Measurements from ENCODE around the gene PLCL2. TPM values are rescaled to one million over a fixed set of nuclear protein-coding genes. Genes with fewer than 3 reads are reported as not detected.

PLCL2 gene
- polyA plus RNA-seq (2013, experiment 1 of 2; ENCODE audit: insufficient read length): 5.7 TPM
- 6.4 TPM for polyA plus RNA-seq (2013, experiment 2 of 2; ENCODE audit: insufficient read length)

DNA sequence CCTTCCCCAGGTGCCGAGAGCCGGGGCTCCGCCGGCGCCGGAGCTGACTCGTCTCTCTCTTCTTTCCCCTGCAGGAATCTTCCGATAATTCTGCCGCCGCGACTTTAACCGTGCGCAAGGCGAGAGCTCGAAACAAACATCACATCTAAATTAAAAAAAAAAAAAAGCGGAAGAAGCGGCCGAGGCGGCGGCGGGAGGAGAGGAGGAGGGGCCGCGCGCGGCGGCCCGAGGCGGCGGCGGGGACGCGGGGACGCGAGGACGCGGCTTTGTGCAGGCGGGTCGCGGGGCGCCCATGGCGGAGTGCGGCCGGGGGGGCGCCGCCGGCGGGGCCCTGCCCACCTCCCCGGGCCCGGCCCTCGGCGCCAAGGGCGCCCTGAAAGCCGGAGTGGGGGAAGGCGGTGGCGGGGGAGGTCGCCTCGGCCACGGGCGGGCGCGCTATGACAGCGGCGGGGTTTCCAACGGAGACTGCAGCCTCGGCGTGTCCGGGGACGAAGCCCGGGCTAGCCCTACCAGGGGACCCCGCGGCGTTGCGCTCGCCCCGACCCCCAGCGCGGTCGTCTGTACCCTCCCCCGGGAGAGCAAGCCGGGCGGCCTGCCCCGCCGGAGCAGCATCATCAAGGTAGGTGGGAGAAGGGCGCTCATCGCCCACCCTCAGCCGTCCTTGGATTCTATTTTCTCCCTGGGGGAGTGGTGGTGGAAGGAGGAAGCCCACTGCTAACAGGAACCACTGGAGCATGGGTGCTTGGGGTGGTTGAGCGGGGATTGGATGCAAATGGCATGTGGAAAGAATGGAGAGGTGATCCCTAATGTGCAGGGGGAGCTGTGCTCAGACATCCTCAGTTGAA is at the start of gene PLCL2:
PLCL2 (plus strand) TSS at position 208 of the 845 bp plus-strand sequence; CDS start at position 293, 85 bp downstream.
- peak; percentile 63 for DNase-seq

DNA sequence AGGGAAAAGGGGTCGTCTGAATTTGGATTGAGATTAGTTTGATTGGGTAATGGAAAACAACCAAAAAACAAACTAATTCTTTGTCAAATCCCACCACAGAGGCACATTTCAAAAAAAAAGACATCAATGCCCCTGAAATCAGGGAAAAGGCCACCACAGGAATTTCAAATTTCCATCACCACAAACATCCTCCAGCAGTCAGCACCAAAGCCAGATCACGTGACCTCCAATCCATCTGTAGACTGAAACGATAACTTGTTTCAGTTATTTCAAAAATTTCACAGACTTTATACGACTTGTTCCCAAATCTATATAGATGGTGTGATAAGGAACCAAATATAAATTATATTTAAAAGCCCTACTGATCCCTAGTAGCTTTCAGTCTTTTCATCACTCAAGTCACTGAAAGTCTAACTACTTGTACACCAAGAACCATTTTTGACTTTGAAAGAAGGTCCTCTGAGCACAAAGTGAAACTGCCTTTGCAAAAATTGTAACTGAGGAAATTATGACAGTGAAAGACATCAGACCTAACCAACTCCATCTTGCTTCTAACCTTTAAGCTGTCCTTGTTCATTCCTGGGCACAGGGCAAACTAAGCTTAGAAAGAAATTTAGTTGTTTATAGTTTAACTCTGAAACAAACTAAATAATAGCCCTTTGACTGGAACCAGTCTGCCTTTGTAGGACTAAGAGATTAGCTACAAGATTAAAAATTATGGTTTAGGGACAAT is 48.1 kb upstream of the PLCL2 start:
- DNase-seq: peak; percentile 47

DNA sequence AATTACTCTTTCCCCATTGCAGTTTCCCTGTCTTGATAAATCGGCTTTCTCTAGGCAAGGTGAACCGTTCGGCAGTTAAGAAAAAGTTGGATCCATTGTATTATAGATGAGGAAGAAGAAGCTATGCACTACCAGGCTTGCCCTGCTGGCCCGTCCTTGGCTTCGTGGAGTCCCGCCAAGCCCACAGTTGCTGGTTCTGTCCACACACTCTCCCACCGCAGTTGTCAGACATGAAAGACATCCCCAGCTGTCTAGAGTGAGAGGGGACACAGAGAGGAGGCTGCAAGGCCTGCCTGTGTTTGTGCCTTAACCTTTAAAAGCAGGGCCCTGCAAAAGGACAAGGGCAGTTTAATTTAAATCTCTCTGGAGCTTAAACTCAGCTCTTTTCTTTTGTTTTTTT is 47.2 kb upstream of the PLCL2 start:
- DNase-seq: no peak

DNA sequence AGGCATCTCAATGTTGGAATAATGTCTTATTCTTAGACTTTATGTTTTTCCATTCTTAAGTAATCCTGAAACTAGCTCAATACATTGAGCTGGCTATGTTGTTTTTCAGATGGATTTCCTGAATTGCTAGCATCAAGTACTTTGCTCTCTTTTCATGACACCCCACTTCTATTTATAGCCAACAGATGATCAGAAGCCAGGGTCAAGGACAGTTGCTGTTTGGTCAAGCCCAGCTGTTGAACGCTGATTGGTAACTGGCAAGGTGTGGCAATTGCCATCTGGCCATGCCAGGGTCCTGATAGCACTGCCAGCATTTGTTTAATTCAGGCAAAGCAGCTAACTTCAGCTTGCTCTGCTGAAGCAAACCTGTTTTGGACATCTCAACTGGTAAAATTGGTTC is 46.2 kb upstream of the PLCL2 start:
- DNase-seq: no peak

DNA sequence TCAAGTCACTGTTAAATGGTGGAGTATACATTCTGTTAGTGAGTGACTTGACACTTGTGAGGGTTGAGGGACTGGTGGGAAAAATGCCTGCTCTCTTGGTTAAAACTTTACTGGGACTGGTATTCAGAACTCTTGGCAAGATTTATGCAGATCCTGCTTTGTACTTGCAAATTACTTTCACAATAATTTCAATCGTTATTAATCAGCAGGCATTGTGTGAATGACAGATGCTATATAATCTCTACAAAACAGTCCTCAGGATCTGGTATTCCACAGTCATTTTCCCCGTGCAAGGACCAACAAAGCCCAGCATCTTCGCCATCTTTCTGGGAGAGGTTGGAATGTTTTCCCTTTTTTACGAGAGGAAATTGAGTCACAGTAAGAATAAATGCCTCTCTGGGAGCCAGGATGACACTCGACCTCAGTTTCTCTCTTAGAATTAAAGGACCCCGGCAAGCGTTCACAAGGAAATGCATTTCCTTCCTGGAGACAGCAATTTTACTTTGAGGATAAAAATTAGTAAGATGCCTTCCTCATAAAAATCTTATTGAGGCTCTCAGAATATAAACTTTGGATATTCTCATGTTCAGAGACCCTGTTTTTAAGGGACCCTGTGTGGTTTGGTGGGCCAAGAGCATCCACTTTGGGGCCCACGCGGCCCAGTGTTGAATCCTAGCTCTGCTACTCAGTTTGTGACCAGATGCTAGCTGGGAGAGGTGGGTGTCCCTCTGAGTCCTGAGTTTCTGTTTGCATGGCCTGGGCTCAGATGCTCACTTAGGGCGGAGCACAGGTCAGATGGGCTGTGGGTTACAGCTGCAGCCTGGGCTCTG is 45.3 kb upstream of the PLCL2 start:
- no peak for DNase-seq

DNA sequence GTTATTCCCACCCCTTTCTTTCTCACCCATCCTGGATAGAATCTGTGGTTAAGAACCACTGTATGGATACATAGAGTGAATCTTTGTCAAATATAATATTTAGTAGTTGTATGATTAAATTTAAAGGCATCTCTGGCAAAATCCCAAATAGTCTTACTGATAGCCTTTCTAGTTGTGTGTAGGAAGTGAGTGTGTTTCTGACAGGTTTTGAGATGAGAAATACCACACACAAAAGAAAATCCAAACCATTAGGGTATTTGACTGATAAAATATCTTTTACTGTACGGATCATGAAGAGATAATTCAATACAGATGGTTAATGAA is 44.7 kb upstream of the PLCL2 start:
- peak; percentile 19 for DNase-seq

DNA sequence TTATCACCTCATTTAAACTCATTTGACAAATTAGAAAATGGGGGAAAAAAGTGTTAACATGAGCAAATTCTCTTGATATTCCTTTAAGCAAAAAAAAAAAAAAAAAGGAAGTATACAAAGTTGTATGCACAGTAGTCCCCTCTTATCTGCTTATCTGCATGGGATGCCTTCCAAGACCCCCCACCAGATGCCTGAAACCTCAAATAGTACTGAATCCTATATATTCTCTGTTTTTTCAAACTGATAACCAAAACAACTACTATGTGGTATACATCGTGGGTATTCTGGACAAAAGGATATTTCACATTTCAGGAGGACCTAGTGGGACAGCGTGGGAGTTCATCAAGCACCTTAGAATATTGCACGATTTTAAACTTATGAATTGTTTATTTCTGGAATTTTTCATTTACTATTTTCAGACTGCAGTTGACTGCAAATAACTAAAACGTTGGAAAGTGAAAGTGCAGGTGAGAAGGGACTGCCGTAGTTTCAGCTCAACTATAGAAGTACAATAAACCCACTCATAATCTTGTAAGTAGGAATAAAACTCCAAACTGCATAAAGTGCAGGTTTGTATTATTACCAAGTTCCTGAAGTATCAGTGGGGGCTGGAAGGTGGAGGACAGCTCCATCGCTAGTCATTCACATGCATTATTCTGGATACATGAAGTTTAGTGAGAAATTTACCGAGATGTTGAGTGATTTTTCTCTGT is 43.6 kb upstream of the PLCL2 start:
- DNase-seq: no peak

DNA sequence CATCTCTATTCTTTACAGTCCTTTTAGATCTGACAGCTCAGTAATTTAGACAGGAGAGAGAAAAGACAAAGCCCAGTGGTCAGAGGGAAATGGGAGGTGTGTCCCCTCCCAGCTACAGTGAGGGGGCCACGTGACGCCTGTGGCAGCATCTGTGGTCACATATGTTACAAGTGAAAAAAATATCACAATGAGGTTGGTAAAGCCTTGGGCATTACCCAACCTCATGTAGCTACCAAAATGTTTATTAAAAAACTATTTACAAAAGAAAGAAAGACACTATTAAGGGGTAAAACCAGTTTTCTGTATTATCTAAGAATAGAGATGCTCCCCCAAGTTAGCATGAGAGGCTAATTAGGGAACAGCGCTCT is 42.9 kb upstream of the PLCL2 start:
- no peak for DNase-seq

DNA sequence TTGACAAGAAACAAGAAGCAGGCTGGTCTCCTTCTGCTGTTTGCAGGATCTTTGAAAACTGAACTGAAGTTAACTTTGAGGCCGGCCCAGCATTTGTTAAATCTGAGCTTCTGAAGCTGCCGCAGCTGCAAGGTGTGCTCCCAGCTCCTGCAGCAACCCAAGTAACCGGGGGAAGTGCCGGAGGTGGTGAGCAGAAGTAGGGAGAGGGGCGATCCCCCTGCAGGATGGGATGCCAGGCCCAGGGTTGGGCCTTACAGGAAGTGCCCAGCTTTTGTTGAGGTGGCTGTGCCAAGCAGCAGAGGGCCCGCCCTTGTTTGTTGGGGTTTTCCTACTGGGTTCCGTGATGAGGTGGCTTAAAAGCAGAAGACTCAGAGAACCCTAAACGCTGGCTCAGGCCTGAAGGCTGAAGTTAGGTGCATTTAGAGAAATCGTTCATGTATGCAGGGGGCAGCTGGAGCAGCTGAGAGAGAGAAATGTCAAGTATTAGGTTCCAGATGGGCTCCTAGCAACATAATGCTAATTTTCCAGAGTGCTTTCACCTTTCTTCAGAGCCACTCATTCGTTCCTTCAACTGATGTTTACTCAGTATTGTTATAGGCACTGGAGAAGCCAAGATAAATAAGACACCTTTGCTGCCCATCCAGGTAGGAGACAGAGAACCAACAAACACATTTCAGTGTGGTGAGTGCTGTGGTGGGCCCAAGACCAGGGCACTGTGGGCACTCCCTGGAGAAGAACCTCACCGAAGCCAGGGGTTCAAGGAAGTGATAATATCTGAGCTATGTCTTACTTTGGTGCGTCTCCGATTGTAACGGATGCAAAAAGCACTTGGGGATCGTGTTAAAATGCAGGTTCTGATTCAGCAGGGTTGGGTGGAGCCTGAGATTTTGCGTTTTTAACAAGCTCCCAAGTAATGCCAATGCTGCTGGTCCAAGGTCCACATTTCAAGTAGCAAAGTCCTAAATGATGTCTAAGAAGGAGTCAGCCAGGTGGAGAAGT is 42.2 kb upstream of the PLCL2 start:
- DNase-seq: no peak

DNA sequence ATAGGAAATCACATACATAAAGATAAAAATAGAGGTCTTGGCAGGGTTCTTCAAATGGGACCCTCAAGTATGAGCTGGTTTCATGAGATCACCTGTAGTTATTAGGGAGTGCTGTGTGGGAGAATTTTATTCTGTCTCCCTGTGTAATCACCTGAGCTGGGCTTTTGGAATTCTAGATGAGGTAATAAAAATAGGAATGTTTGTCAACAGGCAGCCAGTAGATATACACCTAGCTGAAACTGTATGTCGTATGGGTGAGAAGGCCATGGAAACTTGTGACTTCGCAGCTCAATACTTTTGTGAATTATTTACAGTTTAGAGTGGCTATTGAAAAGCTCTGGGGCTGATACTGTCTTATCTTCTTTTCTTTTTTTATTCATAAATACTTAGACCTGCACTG is 40.5 kb upstream of the PLCL2 start:
- DNase-seq: no peak

DNA sequence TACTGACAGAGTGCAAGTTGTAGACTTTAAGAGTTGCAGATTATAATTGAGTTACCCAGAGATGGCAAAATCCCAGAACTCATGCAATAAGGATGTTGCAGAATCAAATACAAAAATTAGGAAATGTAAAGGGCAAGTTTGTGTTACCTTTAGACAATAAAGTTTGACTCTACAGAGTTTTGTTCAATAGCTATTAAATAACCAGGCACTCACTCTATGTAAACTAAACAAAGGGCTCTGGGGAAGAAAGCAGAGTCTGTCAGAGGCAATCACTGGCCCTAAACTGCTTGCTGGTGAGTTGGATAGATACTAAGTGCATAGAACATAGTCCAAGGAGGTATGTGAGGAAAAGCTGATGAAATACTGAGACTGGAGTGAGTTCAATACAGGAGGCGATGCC is 40.0 kb upstream of the PLCL2 start:
- no peak for DNase-seq

DNA sequence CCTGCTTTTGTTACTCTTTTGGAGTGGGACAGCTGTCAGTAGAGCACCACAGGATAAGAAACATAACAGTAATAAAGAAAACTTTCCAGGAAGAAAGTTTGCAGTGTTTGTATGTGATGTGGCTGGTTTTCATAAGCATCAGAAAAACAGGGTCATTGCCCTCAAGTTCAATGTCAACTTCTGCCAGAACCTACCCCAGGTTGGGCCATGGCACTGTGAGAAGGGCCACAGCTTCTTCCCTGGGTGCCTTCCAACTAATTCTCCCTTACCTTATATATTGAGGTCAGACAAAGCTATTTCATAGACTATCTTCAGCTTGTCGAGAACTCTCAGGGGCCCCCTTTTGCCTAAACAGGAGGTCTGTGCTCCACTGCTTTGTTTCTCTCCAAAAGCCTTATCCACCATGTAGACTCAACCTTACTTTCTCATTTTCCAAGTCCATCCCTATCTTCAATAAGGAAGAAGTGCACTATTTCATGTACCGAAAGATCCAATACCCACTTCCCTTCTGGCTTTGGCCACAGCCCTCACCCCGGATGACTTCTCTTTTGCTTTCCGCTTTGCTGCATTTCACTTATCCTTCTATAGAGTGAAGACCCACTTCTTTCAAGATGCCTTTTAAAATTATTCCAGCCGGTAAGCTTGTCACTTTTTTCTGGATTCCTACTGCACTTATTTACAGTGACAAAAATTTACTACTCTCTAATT is 38.2 kb upstream of the PLCL2 start:
- no peak for DNase-seq

DNA sequence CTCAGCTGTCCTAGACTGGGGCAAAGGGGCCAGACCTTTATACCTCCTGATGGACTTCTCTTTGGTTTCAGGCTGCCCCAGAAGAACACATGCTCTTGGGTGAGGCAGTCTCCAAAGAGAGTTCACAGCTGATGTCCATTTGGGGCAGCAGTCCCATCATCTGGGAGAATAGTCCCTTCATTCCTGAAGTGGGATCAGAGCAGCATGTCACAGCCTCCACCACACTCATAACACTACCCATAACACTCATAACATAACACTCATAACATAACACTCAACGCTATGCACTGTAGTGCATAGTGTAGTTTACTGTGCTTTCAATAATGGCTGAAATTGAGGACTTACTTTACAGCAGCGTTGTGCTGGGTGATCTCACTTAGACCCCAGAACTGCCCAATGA is 36.7 kb upstream of the PLCL2 start:
- DNase-seq: no peak

DNA sequence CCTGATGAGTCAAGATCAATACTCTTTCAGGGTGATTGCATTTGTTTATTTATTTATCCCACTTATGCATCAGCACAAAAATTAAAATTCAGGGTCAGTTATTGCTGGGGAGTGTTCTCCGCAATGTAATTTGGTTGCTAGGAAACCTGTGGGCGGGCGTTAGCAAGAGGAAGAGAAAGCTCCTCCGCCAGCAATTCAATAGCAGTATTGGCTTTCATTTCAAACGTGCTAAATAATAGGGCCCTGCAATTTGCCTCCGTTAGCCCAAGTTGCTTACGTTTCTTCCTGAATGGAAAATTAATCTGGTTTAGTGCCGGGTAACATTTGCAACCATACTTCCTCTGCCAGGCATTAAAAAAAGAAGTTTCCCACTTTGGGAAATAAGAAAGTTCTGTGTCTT is 35.5 kb upstream of the PLCL2 start:
- no peak for DNase-seq

DNA sequence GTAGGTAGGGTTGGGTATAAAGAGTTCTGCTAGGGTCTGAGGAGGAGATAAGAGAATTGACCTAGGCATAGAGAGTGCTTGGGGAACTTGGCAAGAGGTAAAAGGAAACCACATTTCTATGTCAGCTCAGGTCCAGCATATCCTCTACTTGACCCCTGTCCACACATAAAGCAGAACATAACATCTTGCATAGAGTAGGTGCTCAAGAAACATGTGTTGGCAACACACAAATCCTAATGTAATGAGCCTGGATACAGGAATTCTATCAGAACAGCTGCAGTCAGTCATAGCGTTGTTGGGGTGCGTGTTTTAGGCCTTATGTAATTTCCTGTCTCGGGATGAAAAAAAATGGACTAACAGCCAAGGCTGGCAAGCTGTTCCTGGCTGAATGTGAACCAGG is 35.0 kb upstream of the PLCL2 start:
- peak; percentile 71 for DNase-seq

DNA sequence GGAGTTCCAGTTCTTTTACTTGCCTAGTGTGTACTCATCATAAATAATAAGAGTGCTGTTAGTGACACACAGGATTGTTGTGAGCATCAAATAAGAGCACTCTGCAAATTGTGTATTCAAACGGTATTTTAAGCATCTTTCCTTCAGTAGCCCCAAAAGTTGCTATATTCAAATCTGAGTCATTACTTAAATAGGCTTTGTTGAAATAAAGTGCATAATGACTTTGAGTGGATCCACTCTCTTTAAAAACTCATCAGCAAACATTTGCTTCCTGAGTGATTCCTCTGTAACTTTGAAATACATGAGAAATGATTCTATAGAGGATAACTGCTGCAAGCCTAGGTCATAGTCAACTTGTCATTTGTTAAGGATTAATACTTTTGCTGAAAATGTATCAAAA is 29.3 kb upstream of the PLCL2 start:
- no peak for DNase-seq

DNA sequence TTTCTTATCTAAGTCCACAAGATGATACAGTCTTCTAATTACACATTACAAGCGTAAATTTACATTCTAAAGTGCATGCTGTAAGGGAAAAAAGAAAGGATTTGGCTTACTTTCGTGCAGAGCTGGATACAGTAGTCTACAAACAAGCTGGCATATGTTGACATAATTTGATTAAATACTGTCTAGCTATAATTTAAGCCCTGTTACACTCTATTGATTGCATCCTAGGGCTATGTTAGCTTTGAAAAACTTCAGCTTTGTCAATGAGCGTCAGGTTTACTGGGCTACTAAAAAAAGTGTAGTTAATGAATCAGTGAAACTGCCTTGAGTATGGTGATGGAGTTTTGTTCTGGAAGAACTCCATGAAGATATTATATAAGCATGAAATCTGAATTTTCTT is 24.5 kb upstream of the PLCL2 start:
- no peak for DNase-seq

DNA sequence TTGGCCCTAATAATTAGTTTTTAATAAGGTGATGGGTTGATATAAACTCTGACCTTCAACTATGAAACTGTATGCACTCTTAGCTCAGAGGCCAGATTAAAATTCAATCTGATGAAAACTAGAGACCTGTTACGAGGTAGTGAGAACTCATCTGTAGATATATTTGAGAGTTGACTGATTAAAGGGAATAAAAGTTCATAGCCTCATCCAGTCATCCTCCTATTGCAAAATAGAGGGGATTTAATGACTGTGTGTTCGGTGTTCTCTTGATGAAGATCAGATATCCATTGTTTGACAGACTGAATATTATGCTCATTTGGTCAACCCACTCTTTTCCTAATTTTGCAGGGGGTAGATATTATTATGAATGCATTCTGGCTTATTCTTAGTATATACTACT is 23.3 kb upstream of the PLCL2 start:
- DNase-seq: no peak

DNA sequence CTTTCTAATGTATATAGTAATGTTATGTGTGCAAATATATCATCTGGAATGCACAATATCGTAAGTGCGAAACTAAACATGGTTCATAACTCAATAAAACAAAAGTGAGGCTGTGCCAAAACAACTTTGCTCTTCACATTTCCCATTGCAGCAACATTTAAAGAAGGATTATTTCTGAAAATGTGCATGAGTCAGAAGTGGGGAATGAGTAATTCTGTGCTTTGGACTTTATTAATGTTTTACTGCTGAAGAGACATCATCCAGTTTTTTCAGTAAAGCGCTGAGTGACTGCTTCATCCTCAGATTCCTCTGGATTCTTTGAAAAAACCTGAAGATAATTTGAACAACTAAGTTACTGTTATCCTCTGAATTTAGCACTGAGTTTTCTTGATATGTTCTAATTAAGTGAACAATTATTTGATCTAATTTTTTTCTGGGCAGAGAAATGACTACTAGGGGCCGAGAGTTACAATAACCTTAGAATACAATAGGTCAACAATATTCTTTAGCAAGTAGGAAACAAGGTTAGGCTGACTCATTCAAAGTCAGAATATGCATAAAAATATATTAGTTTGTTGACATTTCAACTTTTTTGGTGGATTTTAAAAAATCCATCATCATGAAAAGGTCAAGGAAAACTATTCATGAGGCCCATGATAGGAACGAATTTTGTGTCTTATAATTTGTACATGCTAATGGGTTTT is 20.0 kb upstream of the PLCL2 start:
- peak; percentile 87 for DNase-seq

DNA sequence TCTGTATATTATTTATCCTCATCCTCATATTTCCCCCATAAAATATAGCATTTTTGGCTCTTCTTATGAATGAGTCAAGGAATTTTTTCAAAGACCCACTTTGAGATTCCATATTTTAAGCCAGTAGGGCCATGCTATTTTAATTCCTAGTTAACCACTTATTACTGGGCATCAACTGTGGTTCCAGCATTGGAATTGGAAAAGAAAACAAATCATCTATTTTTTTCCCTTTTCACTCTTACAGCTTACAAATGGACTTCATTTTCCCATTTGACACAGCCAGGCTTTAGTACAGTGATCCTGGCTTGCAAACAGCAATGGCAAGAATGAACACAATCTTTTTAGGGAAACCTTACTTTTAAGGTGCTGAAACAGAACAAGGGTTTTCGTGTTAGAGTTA is 19.4 kb upstream of the PLCL2 start:
- DNase-seq: peak; percentile 92

Measured in fibroblast of skin of scalp (primary cell).